GM20431 (cell line): Measurements from ENCODE around the gene APOE.

Experiments used
- in situ Hi-C: fragments of 300-500 bp; cut with MseI, MboI; formaldehyde crosslinking; loops from one replicate; pipeline ENCODE4 v1.15.0; 2020; ENCODE audit warnings: low sequenced_read_pairs; ENCODE audit not compliant: unreplicated experiment

Gene APOE

DNA sequence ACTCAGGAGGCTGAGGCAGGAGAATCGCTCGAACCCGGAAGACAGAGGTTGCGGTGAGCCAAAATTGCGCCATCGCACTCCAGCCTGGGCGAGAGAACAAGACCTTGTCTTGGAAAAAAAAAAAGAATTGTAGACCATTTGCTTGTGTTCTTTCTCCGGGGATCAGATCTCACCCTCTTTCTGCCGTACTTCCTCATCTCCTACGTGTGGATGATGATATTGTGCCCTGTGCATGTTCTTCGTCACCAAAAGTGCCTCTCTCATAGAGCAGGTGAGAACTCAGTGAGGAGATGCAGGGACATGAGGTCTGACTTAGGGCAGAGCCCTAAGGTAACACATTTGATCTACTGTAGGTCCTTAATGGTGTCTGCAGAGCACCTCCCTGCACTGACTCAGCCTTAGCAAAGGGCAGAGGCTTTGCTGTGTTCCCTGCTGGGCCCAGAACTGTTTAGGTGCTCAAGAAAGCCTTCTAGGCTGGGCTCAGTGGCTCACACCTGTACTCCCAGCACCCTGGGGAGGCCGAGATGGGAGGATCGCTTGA is 41.5 kb downstream of the APOE start:
- in situ Hi-C loops, result no loop called here

DNA sequence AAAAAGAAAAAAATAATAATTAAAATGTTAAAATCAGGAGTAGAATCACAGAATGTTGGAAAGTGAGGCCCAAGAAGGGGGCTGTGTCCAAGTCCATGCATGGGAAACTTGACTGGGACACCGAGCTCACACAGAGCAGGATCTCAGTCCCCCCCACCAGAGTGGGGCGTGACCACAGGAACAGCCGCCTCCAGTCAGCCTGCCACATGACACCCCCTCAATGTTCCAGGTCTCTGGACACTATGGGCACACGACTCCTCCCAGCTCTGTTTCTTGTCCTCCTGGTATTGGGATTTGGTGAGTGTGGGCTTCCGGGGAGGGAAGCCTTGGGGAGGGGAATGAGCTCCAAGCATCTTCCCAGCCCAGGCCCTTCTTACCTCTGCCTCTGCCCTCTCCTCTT is 42.6 kb downstream of the APOE start:
- in situ Hi-C loops, result no loop called here

DNA sequence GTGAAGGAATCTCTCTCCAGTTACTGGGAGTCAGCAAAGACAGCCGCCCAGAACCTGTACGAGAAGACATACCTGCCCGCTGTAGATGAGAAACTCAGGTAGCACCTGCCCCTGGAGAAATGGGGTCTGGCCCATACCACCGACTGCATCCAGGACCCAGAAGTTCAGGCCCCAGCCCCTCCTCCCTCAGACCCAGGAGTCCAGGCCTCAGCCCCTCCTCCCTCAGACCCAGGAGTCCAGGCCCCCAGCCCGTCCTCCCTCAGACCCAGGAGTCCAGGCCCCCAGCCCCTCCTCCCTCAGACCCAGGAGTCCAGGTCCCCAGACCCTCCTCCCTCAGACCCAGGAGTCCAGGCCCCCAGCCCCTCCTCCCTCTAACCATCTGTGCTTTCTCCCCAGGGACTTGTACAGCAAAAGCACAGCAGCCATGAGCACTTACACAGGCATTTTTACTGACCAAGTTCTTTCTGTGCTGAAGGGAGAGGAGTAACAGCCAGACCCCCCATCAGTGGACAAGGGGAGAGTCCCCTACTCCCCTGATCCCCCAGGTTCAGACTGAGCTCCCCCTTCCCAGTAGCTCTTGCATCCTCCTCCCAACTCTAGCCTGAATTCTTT is 43.3 kb downstream of the APOE start:
- in situ Hi-C loops, result no loop called here

DNA sequence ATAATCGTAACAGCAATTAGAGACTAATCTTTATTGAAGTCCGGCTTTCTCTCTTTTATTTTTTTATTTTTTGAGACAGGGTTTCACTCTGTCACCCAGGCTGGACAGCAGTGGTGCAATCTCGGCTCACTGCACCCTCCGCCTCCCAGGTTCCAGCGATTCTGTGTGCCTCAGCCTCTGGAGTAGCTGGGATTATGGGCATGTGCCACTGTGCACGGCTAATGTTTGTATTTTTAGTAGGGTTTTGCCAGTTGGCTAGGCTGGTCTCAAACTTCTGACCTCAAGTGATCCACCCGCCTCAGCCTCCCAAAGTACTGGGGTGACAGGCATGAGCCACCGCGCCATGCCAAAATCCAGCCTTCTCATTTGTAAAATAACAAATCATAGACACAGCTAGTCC is 44.0 kb downstream of the APOE start:
- in situ Hi-C loops, result no loop called here

DNA sequence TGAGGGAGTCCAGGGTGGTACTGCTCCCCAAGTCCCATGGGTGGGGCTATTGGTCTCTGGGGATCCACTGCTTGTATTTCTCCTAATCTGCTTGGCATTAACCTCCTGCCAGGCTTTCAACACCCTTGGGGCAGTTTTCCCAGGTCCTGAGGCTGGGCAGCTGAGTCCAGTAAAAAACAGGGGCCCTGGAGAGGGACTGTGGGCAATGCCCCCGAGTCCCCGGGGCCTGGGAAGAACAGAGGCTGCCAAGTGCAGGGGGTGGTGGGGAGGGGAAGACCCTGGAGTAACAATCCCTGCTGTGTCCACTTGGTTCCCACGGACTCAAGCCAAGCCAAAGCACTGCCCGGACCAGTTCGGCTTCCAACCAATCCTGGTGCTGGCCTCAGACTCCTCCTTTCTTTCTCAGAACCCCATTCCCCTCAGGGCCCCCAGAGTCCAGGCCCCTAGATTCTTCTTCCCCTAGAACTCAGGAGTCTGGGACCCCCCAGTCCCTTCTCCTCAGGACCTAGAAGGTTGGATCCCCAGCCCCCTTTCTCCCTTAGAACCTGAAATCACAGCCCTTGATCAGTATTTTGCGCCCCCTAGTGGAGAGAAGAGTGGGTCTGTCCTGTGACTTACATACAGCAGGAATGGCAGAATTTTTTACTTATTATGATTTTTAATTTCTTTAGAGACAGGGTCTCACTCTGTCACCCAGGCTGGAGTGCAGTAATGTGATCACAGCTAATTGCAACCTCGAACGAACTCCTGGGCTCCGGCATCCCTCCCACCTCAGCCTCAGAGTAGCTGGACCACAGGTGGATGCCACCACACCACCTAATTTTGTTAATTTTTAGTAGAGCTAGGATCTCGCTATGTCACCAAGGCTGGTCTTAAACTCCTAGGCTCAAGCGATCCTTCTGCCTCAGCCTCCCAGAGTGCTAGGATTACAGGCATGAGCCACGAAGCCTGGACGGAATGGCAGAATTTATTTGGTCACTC is 45.9 kb downstream of the APOE start:
- in situ Hi-C loops, result loop anchor here (10.0 kb wide), 1 partner anchor 47 kb away; the partner anchor contains the start of gene APOE

DNA sequence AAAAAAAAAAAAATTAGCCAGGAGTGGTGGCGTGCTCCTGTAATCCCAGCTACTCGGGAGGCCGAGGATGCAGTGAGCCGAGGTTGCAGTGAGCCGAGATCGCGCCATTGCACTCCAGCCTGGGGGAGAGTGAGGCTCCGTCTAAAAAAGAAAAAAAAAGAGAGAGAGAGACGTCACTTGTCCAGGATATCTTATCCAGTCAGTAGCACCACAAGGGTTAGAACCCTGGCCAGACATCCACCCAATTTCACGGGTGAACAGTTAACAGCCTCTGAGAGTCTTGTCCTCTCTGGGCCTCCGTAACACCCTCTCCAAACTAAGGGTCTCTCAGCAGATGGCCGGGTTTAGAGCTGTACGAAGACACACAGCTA is 48.7 kb downstream of the APOE start:
- in situ Hi-C loops, result loop anchor here (10.0 kb wide), 1 partner anchor 49 kb away; the partner anchor contains the start of gene APOE

DNA sequence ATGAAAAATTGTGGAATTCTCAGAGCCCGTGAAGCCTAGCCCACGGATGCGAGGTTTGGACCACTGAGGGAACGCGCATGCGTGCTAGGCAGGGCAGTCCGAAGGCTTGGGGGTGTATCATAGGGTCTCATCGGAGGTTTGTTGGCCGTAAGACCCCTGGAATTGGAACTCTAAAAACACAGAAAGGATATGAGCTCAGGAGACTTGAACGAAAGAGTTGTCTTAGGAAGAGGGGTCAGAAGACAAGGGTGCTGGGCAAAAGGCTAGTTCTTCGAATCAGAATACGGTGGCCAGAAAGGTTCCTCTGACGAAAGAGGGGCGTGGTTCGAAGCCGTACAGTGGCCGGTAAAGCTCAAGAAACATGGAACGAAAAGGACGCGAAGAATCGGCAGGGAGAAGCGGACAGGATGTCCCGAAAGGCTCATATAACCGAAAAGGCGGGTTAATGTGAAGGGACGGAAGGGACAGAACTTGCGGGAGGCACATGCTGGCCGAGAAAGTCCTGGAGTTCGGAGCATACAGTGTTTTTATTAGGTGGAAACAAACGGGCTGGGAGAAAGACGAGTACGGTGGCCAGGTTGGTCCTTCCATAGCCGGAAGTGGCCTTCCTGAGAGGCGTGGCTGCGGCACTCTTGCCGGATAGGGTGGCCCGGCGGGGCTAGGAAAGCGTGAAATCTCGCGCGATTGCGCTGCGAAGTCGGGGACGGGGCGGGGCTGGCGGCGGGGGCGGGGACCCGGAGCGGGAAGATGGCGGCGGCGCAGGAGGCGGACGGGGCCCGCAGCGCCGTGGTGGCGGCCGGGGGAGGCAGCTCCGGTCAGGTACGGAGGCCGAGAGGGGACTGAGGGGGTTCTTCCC is 49.3 kb downstream of the APOE start, which contains the start of gene CLPTM1:
Gene CLPTM1 (plus strand): TSS at position 732 of the 856 bp plus-strand sequence. CDS start 16 bp downstream, at position 748.
- in situ Hi-C loops, result loop anchor here (10.0 kb wide), 1 partner anchor 50 kb away; the partner anchor contains the start of gene APOE

DNA sequence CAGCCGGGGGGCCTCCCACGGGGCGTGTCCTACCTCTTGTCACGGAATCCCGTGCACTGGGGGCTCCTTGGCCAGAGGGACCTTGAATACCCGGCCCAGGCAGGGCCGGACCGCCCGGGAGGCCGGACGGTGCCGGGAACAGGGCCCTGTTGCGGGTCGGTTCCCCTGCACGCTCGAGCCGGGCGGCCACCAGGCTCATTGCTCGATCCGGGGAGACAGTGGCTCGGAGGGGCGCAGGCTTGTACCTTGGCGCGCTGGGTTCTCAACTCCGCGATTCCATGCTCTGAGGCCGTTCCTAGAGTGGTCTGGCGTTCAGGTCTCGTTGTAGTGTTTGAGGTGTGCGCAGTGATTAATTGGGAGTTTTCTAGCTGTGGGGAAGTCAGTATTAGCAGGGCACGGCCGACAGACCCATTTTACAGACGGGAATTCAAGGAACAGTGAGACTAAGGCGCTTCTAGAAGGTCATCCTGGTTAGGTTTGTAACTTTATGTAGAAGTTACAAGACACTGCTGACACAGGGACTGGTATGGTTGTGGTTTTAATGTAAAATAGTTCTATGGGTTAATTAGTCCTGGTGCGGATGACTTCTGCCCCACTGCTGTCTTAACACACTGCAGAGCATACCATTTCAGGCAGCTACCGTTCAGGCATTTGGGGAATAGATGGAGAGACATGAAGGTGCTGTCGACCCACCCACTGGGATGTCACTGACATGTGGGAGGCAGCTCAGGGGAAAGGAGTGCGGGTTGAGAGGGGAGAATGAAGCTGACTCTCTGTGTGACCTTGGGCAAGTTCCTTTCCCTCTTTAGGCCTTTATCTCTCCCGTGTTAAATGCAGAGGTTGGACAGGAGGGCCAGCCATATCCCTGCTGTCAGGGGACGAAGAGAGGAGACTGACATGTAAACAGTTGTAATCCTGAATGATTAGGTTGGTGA is 50.2 kb downstream of the APOE start:
- in situ Hi-C loops, result loop anchor here (10.0 kb wide), 1 partner anchor 51 kb away; the partner anchor contains the start of gene APOE

DNA sequence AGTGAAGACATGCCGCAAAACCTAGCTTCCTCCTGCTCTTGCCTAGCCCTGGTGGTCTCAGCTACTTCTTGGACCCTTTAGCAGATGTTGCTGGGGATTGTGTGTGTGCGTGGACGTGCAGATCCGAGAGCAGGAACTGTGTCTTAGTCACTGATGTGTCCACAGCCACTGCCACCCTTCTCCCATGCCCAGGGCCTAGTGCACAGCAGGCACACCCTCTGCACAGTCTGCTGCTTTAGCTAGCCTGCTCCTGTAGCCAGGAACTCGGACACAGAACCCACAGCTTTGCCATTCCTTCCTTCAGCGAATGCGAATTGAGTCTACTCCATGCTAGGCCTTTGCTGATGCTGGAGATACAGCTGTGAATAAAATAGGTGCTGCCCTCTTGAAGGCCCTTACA is 51.9 kb downstream of the APOE start:
- in situ Hi-C loops, result loop anchor here (10.0 kb wide), 1 partner anchor 53 kb away; the partner anchor contains the start of gene APOE

DNA sequence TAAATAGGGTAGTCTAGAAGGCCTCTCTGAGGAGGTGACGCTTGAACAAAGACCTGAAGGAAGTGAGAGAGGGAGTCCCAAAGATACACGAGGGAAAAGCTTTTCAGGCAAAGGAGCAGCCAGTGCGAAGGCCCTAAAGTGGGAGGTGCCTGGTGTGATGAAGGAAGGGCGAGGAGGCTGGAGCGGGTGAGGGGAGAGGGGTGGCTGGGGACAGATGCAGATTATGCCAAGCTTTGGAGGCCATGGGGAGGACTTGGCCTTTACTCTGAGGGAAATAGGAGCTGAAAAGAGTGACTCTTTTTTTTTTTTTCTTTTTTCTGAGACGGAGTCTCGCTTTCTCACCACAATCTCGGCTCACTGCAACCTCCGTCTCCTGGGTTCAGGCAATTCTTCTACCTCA is 52.5 kb downstream of the APOE start:
- in situ Hi-C loops, result loop anchor here (10.0 kb wide), 1 partner anchor 53 kb away; the partner anchor contains the start of gene APOE
